ENCODE data around the gene ZBTB21.
"Not testable (repeated sequence)": the region's sequence is repeated elsewhere in the genome, so short reads cannot be mapped to it uniquely, and the experiment has no call there.

Gene ZBTB21

GRCh38 chr21:41961753-41962152, 48.4 kb downstream of the ZBTB21 start:
- no peak for DNase-seq (ENCODE audit: low read depth)
- no peak for TF ChIP-seq CTCF (IDR thresholded peaks at IDR 0.05; ENCODE audit: control insufficient read depth, extremely low read depth, insufficient read depth)
- no peak overlapping the region for H3K4me3 ChIP-seq (ENCODE audit: low read depth, low read length)

GRCh38 chr21:41961282-41961701, 48.9 kb downstream of the ZBTB21 start:
- H3K4me3 ChIP-seq (ENCODE audit: low read depth, low read length): no peak overlapping the region
- no peak for TF ChIP-seq CTCF (IDR thresholded peaks at IDR 0.05; ENCODE audit: control insufficient read depth, extremely low read depth, insufficient read depth)
- DNase-seq (ENCODE audit: low read depth): no peak

GRCh38 chr21:41960386-41960785, 49.8 kb downstream of the ZBTB21 start:
- no peak overlapping the region for H3K4me3 ChIP-seq (ENCODE audit: low read depth, low read length)
- no peak for DNase-seq (ENCODE audit: low read depth)
- no peak for TF ChIP-seq CTCF (IDR thresholded peaks at IDR 0.05; ENCODE audit: control insufficient read depth, extremely low read depth, insufficient read depth)

GRCh38 chr21:41959697-41960096, 50.5 kb downstream of the ZBTB21 start:
- not testable (repeated sequence) for H3K4me3 ChIP-seq (ENCODE audit: low read depth, low read length); DNase-seq (ENCODE audit: low read depth)

- DNase-seq (ENCODE audit: low read depth): no peak
- no peak for TF ChIP-seq CTCF (IDR thresholded peaks at IDR 0.05; ENCODE audit: control insufficient read depth, extremely low read depth, insufficient read depth)
Observed at GRCh38 chr21:41958886-41959563, 51.1 kb downstream of the ZBTB21 start.

GRCh38 chr21:41957991-41958766, 52.0 kb downstream of the ZBTB21 start:
- no peak for TF ChIP-seq CTCF (IDR thresholded peaks at IDR 0.05; ENCODE audit: control insufficient read depth, extremely low read depth, insufficient read depth)
- DNase-seq (ENCODE audit: low read depth): no peak
- no peak overlapping the region for H3K4me3 ChIP-seq (ENCODE audit: low read depth, low read length)

More at GRCh38 chr21:41958886-41959563, 51.1 kb downstream of the ZBTB21 start:
- H3K4me3 ChIP-seq (ENCODE audit: low read depth, low read length): no peak overlapping the region

- no peak overlapping the region for H3K4me3 ChIP-seq (ENCODE audit: low read depth, low read length)
- DNase-seq (ENCODE audit: low read depth): no peak
- TF ChIP-seq CTCF (IDR thresholded peaks at IDR 0.05; ENCODE audit: control insufficient read depth, extremely low read depth, insufficient read depth): no peak
Observed at GRCh38 chr21:41956926-41957729, 53.0 kb downstream of the ZBTB21 start.

Measured in LNCaP clone FGC (cell line).